NT2/D1 (cell line): ENCODE results near the gene GLCE.

Experiments
- SUZ12 ChIP-seq: IDR thresholded peaks from 2 replicates; pipeline ENCODE4 v1.6.1; 2011; ENCODE audit not compliant: insufficient read length, insufficient read depth; ENCODE audit errors: extremely low read depth
- YY1 ChIP-seq: IDR thresholded peaks from 2 replicates; pipeline ENCODE4 v1.6.1; 2011; ENCODE audit not compliant: insufficient read length, insufficient read depth
- ZNF274 ChIP-seq: IDR thresholded peaks from 2 replicates; pipeline ENCODE4 v1.6.1; 2011; ENCODE audit warnings: mild to moderate bottlenecking, low read depth, low read length

DNA sequence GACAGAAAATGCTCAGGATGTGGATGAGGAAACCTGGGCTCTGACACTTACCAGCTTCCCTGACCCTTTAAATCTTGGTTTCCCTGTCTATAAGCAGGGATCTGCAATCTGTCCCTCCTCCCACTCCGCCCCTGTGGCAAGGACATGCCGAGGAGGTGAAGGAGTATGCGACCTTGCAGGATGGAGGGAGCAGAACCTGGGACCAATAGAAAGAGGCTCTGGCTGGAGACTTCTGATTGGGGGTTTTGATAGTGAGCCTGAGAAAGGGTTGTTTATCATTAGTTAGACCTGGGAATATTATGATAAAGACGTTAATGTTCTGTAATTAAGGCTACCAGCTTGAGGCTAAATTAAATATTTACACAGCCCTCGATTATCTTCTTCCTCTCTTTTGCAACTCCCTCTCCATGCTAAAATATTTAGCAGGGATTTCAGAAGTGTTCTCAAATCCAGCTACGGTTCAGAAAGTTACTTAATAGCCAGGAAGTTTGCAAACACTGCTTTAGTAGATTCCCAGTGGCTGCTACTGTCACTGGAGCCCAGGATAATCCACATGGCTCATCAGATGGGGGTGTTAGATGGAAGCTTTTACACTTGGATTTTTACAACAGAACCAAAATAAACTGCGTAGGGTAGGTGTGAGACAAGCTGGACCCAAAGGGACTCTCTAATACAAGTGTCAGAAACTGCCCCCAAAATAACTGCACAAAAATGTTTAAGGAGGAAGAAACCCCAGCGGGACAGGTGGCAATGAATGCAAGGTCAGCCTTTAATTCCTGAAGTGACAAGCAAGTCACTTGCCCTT, 129.1 kb downstream of the GLCE start:
- no peak for TF ChIP-seq SUZ12
- TF ChIP-seq YY1 = no peak
- TF ChIP-seq ZNF274 = no peak
